Stimulated activated naive B cell treated with anti-CD40 and anti-IgM and Interleukin-4, amounts not matched to agents 10 μg/mL and 1 μg/mL and 100 μg/mL, for 72 hours (primary cell): ENCODE results near the gene CLSTN1.

Source experiments
- ATAC-seq, 2 donors: fragments of 150-1000 bp; cut with Tn5 transposase; replicated peaks; 2 replicates each; pipeline ENCODE4 v1.10.0; 2021; ENCODE audit warnings: moderate library complexity in 1 of 2
- DNase-seq: peaks from one replicate; pipeline ENCODE4 v3.0.0; 2021
- H3K27ac Mint-ChIP-seq: one replicate; pipeline ENCODE4 v1.8.0; 2022; ENCODE audit warnings: mild to moderate bottlenecking, mixed read lengths
- H3K27me3 Mint-ChIP-seq, 2 donors: one replicate each; pipeline ENCODE4 v1.8.0; 2022; ENCODE audit warnings: mixed read lengths in 2 of 2
- H3K36me3 Mint-ChIP-seq, 2 donors: one replicate each; pipeline ENCODE4 v1.8.0; 2022; ENCODE audit warnings: mixed read lengths in 2 of 2, mild to moderate bottlenecking in 1 of 2
- H3K4me1 Mint-ChIP-seq, 2 donors: one replicate each; pipeline ENCODE4 v1.8.0; 2022; ENCODE audit warnings: mixed read lengths in 2 of 2, mild to moderate bottlenecking in 1 of 2
- H3K4me3 Mint-ChIP-seq, 2 donors: one replicate each; pipeline ENCODE4 v1.8.0; 2022; ENCODE audit warnings: mild to moderate bottlenecking in 2 of 2, mixed read lengths in 2 of 2, moderate library complexity in 1 of 2
- H3K9me3 Mint-ChIP-seq, 2 donors: one replicate each; pipeline ENCODE4 v1.8.0; 2022; ENCODE audit warnings: mixed read lengths in 2 of 2, mild to moderate bottlenecking in 1 of 2

CLSTN1 gene

DNA sequence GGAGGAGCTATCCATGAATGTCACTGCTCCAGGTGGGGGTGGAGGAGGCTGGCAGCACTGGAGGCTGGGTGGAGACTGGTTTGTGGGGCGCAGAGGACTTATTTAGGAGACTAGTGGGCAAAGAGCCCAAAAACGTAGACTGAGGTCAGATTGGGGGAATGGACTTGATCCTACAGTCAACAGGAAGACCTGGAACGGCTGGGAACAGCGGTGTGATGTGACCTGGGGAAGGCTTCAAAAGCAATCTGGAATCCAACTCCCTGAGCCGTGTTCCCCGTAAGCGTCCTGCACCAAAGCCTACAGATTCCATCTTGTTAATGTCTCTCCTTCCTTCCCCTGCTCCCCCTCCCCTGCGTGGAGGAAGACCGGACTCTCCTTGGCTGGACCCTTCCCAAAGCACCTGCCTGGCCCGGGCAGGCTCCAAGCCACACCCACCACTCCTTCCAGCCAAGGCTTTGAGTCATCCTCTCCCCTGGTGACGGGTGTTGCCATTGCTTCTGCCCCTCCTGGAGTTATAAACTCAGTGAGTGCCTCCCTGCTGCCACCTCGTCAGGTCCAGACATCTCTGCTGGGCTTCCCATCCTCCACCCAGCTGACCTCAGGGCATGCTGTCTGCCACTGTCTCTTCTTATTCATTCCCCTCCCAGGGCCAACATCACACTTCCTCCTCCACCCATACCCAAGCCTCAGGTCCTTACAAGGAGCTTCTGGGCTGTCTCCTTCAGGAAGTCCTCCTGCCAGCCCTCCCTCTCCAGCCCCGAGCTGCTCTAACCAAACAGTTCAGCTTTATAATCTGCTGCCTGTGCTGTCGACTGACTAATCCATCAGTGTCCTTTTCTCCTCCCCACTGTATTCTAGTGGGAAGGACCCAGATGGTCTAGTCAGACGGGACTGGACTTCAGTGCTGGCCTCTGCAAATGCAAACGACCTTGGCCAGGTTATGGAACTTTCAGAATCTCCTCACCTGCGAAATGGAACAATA, 1.6 kb upstream of the CLSTN1 start:
- DNase-seq (peak; percentile 41), ATAC-seq (peak; percentile 49 to 57)
- Mint-ChIP-seq H3K27me3 (no peaks in the 10 kb centered on the region), H3K4me1 (peaks cover 25 to 36% of the 10 kb centered on the region in 2 donors), H3K27ac (peak overlapping the region; percentile 82), H3K9me3 (no peaks in the 10 kb centered on the region), H3K4me3 (peak overlapping the region; percentile 79 to 84), H3K36me3 (peaks cover 2 to 3% of the 10 kb centered on the region in 2 donors)

DNA sequence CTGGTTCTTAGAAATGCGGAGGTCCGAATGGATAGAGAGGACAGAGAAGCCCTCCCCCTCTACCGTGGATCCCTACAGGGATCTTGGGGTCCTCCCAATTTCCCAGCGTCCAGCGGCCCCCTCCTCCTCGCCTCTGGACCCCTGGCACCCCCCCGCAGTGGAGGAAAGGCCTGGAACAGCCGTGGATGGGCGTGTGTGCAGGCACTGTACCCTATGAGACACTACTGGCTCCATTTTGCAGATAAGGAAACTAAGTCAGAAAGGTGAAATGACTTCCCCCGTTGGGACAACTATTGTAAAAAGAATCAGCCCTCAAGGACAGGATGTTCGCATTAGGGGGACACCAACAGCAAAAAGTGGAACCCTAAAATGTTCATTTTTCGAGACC, 931 bp upstream of the CLSTN1 start:
- H3K27me3 Mint-ChIP-seq: no peaks in the 10 kb centered on the region
- H3K9me3 Mint-ChIP-seq: no peaks in the 10 kb centered on the region
- H3K4me1 Mint-ChIP-seq: peaks cover 28 to 41% of the 10 kb centered on the region in 2 donors

DNA sequence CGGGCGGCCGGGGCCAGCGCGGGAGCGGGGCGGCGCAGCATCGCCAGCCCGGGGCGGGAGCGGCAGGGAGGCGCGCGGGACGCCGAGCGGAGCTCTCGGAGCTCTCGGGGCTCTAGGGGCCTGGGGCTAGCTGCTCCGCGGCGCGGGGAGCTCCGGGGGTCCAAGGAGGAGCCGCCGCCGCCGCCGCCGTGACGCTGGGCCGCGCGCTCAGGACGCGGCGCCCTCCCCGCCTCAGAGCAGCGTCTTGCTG, 147 bp downstream of the CLSTN1 start:
- no peak for DNase-seq
- peaks cover 28 to 46% of the 10 kb centered on the region in 2 donors for H3K4me1 Mint-ChIP-seq
- ATAC-seq: peak; percentile 38
- peaks cover 2 to 3% of the 10 kb centered on the region in 2 donors for H3K36me3 Mint-ChIP-seq
- peak overlapping the region; percentile 71 to 91 for H3K4me3 Mint-ChIP-seq
- peak overlapping the region; percentile 56 for H3K27ac Mint-ChIP-seq
- no peaks in the 10 kb centered on the region for H3K27me3 Mint-ChIP-seq
- no peaks in the 10 kb centered on the region for H3K9me3 Mint-ChIP-seq

More for the DNA sequence above, 931 bp upstream of the CLSTN1 start:
- Mint-ChIP-seq H3K36me3 (peaks cover 2 to 3% of the 10 kb centered on the region in 2 donors), H3K4me3 (peak overlapping the region; percentile 79 to 84), H3K27ac (peak overlapping the region; percentile 82)
- no peak for DNase-seq
- no peak for ATAC-seq

- Mint-ChIP-seq H3K36me3 (peaks cover 2 to 3% of the 10 kb centered on the region in 2 donors), H3K4me1 (peaks cover 28 to 46% of the 10 kb centered on the region in 2 donors), H3K27ac (peak overlapping the region; percentile 81), H3K4me3 (peak overlapping the region; percentile 91 to 93), H3K27me3 (no peaks in the 10 kb centered on the region), H3K9me3 (no peaks in the 10 kb centered on the region)
- ATAC-seq (peak; percentile 29 to 30), DNase-seq (no peak)
These were observed 670 bp downstream of the CLSTN1 start for GRCh38 chr1:9822897-9823692.

DNA sequence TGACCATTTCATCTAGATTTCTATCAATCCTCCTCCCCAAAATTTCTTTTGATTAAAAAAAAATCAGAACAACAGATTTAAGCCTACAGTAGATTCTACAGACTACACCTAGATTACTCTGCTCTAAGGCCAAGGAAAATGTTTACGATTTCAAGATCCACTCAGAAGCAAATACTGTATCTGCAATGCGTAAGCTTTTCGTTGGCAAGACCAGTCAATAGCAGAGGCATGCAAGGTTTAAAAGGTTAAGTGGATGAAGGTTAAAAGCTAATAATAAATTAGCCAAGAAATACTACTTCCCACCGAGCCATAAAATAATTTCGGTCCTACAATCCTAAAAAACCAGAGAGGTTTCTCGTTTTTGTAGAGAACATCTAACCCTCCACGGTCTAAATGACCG, 1.3 kb downstream of the CLSTN1 start:
- H3K4me1 Mint-ChIP-seq: peaks cover 28 to 46% of the 10 kb centered on the region in 2 donors
- DNase-seq: no peak
- no peak for ATAC-seq
- no peaks in the 10 kb centered on the region for H3K27me3 Mint-ChIP-seq
- peak overlapping the region; percentile 91 to 93 for H3K4me3 Mint-ChIP-seq
- no peaks in the 10 kb centered on the region for H3K9me3 Mint-ChIP-seq
- peaks cover 2 to 3% of the 10 kb centered on the region in 2 donors for H3K36me3 Mint-ChIP-seq
- peak overlapping the region; percentile 81 for H3K27ac Mint-ChIP-seq

DNA sequence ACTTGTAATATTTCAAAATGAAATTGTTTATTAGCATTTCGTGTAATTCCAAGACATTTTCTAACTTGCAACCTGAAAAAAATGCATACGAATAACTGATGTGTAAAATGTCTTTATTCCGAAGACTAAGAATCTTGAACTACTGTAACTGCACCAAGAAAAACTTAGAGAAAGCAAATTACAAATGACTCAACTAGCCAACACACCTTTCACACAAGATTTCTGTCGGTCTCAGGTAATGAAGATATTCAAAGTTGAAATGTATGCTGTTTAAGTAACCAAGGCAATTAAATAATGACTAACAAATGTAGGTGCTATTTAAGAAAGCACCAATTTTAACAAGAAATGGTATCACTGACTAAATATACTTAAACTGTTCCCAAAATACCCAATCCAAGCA, 2.1 kb downstream of the CLSTN1 start:
- DNase-seq (no peak), ATAC-seq (no peak)
- Mint-ChIP-seq H3K27ac (no peak overlapping the region), H3K36me3 (peaks cover 2 to 3% of the 10 kb centered on the region in 2 donors), H3K9me3 (no peaks in the 10 kb centered on the region), H3K4me1 (peaks cover 27 to 46% of the 10 kb centered on the region in 2 donors), H3K4me3 (peak overlapping the region; percentile 91 to 93), H3K27me3 (no peaks in the 10 kb centered on the region)

DNA sequence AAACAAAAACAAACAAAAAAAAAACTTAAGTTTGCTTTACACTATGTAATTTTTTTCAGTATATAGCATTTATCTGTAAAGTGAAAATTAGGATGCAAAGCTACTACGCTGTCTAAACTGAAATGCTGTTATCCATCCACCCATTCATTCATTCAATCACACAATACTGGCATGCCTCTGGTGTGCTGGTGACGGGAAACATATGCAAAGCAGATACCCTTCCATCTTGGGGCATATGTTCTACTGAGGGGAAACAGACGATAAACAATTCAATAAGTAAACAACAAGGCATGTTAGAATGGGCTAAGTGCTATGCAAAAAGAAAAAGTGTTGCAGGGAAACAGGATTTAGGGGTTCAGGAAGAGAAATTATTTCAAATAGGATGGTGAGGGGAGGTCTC, 3.2 kb downstream of the CLSTN1 start:
- Mint-ChIP-seq H3K4me3 (no peak overlapping the region), H3K27me3 (no peaks in the 10 kb centered on the region), H3K36me3 (peaks cover 3 to 4% of the 10 kb centered on the region in 2 donors), H3K27ac (peak overlapping the region; percentile 63), H3K4me1 (peaks cover 25 to 48% of the 10 kb centered on the region in 2 donors), H3K9me3 (no peaks in the 10 kb centered on the region)
- ATAC-seq (no peak), DNase-seq (no peak)

DNA sequence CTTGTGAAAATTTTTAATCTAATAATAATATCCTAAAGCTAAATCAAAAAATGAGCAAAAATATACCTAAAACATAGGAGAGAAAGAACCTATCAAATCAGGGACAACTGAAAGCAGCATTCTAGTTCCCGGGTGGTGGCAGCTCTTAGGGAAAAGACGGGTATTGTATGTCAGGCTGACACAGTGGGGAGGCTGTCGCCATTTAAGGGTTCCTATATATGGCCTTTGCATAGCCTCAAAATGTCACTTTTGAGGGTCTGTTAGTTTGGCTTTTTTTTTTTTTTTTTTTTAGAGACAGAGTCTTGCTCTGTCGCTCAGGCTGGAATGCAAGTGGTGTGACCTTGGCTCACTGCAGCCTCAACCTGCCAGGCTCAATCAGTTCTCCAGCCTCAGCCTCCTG, 6.0 kb downstream of the CLSTN1 start:
- H3K36me3 Mint-ChIP-seq: peaks cover 3 to 4% of the 10 kb centered on the region in 2 donors
- H3K9me3 Mint-ChIP-seq: no peaks in the 10 kb centered on the region
- no peak for DNase-seq
- H3K27ac Mint-ChIP-seq: no peak overlapping the region
- ATAC-seq: no peak
- H3K27me3 Mint-ChIP-seq: no peaks in the 10 kb centered on the region
- peaks cover 16 to 40% of the 10 kb centered on the region in 2 donors for H3K4me1 Mint-ChIP-seq
- no peak overlapping the region for H3K4me3 Mint-ChIP-seq

GRCh38 chr1:9816199-9816598, 7.6 kb downstream of the CLSTN1 start:
- Mint-ChIP-seq H3K4me1 (peaks cover 14 to 34% of the 10 kb centered on the region in 2 donors), H3K4me3 (no peak overlapping the region), H3K27me3 (no peaks in the 10 kb centered on the region), H3K36me3 (peaks cover 3 to 4% of the 10 kb centered on the region in 2 donors), H3K27ac (no peak overlapping the region), H3K9me3 (no peaks in the 10 kb centered on the region)
- ATAC-seq (no peak), DNase-seq (no peak)

GRCh38 chr1:9815150-9815549, 8.6 kb downstream of the CLSTN1 start:
- no peaks in the 10 kb centered on the region for H3K9me3 Mint-ChIP-seq
- ATAC-seq (no peak), DNase-seq (no peak)
- H3K36me3 Mint-ChIP-seq: peaks cover 2 to 3% of the 10 kb centered on the region in 2 donors
- no peak overlapping the region for H3K4me3 Mint-ChIP-seq
- H3K27me3 Mint-ChIP-seq: no peaks in the 10 kb centered on the region
- peak overlapping the region; percentile 1 for H3K27ac Mint-ChIP-seq
- peaks cover 13 to 32% of the 10 kb centered on the region in 2 donors for H3K4me1 Mint-ChIP-seq

GRCh38 chr1:9814619-9815018, 9.1 kb downstream of the CLSTN1 start:
- no peak overlapping the region for H3K4me3 Mint-ChIP-seq
- peaks cover 14 to 33% of the 10 kb centered on the region in 2 donors for H3K4me1 Mint-ChIP-seq
- no peaks in the 10 kb centered on the region for H3K9me3 Mint-ChIP-seq
- ATAC-seq (no peak), DNase-seq (no peak)
- H3K27ac Mint-ChIP-seq: peak overlapping the region; percentile 1
- peaks cover 2 to 3% of the 10 kb centered on the region in 2 donors for H3K36me3 Mint-ChIP-seq
- no peaks in the 10 kb centered on the region for H3K27me3 Mint-ChIP-seq

GRCh38 chr1:9811239-9811966, 12.4 kb downstream of the CLSTN1 start:
- H3K27ac Mint-ChIP-seq: no peak overlapping the region
- ATAC-seq: no peak
- no peak overlapping the region for H3K4me3 Mint-ChIP-seq
- no peaks in the 10 kb centered on the region for H3K9me3 Mint-ChIP-seq
- DNase-seq: no peak
- H3K27me3 Mint-ChIP-seq: no peaks in the 10 kb centered on the region
- peaks cover 33 to 50% of the 10 kb centered on the region in 2 donors for H3K4me1 Mint-ChIP-seq
- peaks cover 8 to 12% of the 10 kb centered on the region in 2 donors for H3K36me3 Mint-ChIP-seq

GRCh38 chr1:9809100-9809510, 14.7 kb downstream of the CLSTN1 start:
- Mint-ChIP-seq H3K27ac (peak overlapping the region; percentile 83), H3K4me3 (no peak overlapping the region)
- ATAC-seq: peak; percentile 59 to 60

GRCh38 chr1:9808459-9808858, 15.3 kb downstream of the CLSTN1 start:
- Mint-ChIP-seq H3K36me3 (peaks cover 5 to 12% of the 10 kb centered on the region in 2 donors), H3K9me3 (no peaks in the 10 kb centered on the region), H3K4me1 (peaks cover 31 to 42% of the 10 kb centered on the region in 2 donors), H3K4me3 (no peak overlapping the region), H3K27me3 (no peaks in the 10 kb centered on the region), H3K27ac (no peak overlapping the region)
- DNase-seq (no peak), ATAC-seq (no peak)

More at GRCh38 chr1:9809100-9809510, 14.7 kb downstream of the CLSTN1 start:
- Mint-ChIP-seq H3K9me3 (no peaks in the 10 kb centered on the region), H3K4me1 (peaks cover 31 to 42% of the 10 kb centered on the region in 2 donors), H3K27me3 (no peaks in the 10 kb centered on the region), H3K36me3 (peaks cover 5 to 12% of the 10 kb centered on the region in 2 donors)
- no peak for DNase-seq
